HG03103 (cell line): ENCODE results near the gene LHPP.

Experiments
- ATAC-seq: cut with Tn5 transposase; IDR thresholded peaks from one replicate; pipeline ENCODE4 v1.9.1; 2021; ENCODE audit warnings: low read depth; ENCODE audit not compliant: unreplicated experiment

LHPP gene

DNA sequence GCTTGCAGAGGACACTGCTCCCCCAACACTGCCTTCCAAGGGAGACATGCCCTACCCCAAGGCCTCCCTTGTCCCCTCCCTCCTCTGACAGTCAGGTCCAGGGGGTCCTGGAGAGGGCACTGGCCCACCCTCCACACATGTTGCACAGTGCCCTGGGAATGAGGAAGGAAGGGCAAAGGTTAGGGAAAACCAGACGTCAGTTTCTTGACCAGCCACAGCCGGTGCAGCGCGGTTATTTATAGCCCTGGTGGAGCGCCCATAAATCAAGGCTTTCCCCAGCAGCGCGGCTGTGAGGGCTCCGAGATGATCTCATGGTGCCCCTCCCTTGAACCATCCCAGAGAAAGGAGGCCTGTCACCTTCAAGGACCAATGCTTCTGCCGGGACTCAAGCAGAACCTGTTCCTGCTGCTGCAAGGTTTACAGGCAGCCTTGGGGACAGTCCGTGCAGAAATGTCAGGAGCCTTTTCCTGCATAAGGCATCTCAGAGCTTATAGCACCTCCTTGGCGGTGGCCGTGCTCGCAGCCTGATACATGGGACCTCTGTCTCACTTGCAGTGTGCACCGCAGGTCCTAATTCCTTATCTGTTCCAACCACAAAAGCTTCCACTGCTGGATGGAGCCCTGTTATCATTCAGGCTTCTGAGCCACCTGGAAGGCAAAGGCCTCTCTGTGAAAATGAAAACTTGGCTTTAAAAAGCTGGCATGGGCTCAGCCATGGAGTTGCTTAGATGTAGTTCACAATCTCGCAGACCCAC, 127.3 kb downstream of the LHPP start:
- no peak for ATAC-seq

DNA sequence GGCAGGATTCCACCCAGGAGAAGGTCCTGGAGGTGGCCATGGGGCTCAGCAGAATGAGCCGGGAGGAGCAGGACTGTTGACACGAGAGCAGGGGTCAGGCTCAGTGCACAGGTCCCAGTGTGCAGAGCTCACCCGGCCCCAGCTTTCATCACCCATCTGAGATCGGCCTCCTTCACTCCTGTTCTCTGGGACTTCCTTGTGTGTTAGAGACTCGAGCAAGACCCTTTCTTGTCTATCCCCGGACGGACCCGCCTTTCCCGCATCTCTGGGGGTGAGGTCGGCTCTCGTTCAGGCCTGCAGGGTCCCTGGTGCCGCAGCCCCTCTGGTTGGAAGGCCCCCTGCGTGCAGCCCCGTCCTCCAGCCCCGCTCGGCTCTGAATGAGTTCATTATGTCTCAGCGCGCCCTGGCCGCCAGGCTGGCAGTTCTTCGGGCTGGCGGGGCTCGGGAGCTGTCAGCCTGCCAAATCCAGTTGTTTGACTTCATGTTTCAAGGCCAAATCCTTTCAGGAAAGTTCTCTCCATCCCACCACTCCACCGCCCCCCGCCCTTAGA, 127.9 kb downstream of the LHPP start:
- no peak for ATAC-seq

DNA sequence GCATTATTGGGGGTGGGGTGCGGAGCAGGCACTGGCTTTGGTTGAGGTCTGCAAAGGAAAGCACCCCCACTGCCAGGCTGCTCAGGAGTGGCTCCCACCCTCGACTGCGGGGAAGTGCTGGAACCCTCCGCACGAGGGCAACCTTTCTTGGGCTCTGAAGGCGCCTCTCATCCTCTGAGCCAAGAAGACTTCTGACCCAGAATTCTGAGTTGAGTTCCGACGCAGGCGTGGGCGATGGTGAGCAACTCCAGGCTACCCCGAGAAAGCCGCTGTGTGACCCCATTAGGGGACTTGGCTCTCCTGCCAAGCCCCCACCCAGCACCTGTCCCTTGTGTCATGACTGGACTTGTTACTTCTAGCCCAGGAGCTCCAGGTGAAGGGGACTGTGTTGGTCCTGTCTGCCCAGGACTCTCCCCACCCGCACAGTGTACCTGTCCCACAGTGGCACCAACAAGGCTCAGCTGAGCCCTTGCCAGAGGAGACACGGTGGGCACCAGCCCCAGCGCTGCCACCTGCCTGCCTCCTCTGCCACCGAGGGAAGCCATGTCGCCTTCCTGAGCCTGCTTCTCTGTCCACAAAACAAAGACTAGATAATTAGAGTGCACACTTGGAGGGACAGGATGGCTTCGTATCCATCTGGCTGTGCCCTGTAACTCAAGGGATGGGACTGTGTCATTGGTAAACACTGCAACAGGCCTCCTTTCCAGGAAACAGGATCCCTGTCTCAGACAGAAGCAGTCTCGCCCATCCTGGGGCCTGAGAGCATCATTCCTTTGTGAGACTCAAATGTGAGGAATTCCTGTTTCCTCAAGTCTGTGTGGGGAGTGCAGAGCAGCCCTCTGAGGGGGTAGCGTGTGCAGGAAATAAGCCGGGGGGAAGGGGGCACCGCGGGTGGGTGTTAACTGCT, 128.8 kb downstream of the LHPP start:
- ATAC-seq = no peak

DNA sequence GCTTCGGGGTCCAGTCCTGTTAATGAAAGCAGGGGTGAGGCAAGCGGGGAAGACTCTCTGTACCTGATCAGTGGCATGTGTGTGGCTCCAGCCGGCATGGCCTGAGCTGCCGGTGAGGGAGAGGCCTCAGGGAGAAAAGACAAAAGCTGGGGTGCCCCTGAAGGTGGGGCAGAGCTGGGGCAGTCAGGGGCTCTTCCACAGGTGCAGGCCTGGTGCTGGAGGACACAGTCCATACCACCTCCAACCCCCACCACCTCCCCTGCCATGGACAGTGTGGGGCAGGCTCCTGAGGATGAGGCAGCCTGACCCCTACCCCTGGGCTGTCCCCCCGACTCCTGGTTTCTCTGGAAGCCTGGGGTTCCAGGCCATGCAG, 129.5 kb downstream of the LHPP start:
- no peak for ATAC-seq

DNA sequence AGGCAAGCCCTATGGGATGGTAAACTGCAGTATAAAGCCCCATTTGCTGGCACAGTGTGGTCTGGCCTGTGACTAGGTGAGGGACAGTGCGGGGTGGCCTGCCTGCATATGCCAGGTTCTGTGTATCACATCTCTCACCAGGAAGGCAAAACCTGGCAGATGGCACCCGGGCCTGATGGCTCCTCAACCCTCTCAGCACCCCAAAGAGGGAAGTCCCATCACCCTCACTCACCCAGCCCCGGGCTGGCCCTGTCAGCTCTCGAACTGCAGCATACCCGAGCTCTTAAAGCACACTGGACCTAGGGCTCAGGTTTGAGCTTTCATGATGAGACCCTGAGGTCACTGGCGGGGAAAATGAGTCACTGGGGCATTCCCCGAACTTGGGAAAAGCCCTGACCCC, 130.5 kb downstream of the LHPP start:
- no peak for ATAC-seq

DNA sequence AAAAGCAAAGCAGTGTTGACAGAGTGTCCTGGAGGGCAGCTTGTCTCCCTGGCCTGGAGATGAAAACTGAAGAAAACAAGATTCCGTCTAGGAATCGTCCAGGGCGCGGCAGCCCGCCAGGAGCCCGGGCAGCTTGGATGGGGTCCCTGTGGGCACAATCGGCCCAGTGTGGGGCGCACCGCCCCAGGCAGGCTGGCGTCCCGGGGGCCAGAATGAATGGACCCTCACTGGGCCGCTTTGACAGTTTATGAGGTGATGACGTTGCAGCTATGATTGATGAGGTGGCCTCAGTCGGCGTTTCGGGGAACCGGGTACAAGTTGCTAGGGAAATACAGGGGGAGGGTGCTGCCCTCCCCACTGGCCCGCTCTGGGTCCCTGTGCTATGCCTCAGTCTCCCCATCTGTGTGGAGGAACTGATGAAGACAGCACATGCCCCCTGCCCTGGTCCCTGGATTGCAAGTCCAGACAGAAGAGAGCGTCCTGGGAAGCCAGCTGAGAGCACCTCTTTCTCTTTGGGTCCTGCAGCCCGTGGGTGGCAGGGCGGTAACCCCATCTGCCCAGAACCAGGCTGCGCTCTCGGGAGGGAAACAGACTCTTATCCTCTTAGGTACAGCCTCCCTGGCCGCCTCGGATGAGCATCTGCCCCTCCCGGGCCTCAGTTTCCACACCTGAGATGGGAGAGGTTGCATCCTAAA, 131.3 kb downstream of the LHPP start:
- no peak for ATAC-seq

DNA sequence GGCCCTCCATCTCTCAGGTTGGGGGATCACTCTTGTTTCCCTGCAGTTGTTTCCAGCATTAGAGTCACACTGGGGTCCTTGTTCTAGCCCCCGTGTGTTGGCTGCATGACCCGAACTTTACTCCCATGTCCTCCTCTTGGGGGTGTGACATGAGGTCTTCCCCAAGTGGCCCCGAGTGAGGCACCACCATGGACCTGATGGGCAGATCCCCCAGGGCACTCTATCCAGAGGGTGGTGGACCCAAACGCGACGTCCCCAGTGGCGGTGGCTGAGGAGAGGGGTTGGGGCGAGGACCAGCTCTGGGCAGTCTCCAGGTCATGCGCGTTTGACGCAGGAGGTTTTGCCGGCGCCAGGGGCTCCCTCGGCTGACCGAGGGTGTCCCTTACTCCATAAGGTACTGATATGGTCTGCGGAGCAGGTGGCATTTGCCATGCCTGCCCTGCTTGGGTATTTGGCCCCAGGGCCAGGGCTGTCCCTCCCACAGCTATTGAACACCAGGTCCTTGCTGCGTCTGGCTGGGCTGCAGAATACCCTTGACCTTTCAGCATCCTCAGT, 131.9 kb downstream of the LHPP start:
- ATAC-seq = no peak

DNA sequence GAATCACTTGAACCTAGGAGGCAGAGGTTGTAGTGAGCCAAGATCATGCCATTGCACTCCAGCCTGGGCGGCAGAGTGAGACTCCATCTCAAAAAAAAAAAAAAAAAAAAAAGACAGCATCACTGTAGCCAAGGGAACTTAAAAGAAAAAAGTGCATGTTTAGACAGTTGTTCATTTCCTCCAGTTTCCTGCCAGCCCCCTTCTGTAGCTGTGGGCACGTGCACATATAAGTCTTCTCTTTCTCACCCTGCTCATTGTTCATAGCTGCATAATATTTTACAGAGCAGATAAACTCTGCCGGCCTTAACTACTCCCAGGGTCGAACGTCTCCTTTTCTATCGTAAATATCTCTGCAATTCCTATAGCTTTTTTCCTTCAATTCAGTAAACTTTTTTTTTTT, 132.6 kb downstream of the LHPP start:
- ATAC-seq = no peak

DNA sequence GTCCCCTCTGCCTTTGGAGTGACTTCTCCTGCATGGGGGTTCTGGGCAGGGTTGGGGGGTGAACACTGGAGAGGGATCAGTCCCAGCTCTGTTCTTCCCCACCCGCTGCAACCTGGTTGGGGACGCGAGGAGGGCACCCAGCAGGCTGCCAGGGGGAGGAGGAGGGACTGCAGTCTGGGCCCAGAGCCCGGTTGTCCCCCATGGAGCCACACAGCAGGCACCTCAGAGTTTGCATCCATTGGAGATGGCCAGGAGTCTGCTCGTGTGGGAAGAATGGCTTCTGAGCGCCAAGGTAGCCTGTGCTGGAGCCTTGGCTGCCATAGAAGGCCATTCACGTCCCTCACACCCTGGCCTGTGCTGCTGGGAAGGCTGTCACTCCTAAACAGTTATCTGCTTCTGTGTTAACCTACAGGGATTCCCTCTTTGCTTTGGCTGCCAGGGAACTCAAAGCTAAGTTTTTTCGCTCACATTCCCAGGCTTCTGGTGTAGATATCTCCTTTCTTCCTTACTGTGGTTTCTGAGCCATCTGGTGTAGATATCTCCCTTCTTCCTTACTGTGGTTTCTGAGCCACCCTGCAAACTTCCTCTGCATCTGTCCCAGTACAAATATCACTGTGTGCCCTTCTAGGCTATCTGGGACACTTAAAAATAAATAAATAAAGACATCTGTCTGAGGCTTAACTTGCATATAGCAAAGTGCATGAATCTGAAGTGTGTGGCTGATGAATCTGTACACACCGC, 133.7 kb downstream of the LHPP start:
- ATAC-seq = no peak

DNA sequence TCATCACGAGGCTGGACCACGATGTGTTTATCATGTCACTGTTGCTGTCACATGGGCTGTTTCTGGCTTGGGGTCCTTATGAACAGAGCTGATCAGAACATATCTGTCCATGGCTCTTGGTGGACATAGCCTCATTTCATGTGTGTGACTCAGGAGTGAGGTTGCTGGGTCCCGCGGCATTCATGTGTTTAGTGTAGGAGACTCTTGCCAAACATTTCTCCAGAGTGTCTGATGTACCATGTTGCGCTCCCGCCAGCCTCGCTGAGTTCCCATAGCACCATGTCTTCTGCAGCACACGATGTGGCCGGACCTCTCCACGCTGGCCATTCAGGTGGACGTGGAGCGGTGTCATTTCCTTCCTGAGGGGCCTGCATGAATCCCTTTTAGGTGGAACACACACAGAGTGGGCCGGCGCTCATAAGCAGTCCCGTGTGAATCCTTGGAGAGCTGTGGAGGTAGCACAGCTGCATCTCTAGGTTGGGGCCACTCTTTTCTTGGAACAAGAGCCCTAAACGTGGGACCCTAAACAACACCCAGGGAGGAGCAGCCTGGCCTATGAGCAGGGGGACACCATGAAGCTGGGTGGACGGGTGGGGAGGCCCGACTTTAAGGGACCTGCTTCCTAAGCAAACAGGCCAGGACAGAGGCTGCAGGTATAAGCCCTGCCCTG, 134.6 kb downstream of the LHPP start:
- ATAC-seq = no peak

DNA sequence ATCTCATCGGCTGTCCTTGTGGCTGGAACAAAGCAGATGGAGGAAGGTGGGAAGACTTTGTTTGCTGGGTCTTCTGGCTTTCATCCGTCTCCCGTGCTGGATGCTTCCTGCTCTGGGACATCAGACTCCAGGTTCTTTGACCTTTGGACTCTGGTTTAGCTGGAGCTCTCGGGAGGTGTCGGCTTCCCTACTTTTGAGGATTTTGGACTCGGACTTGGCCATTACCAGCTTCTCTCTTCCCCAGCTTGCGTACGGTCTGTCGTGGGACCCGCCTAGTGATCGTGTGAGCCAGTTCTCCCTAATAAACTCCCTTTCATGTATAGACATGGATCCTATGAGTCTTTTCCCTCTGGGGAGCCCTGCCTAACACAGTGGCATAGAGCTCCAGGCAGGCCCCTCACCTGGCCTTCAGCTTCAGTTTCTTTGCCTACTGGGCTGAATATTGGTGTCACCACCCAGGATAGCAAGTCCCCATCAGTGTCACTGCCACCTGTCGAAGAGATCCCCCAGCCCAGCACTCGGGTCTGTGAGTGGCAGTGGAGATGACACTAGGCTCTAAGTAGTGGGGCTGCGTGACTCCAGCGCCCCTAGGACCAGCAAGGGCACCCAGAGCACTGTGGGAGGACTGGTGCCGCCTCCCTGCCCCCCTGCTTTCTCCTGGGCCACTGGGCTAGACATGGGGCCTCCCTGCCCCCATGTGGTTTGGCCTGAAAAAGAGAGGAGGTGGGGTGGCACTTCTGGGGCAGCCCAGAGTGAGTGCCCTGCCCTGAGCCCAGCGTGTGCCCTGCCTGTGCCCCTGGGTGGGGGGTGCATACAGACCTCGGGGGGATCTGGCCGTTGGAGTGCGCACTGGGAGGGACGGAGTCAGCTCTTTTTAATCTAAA, 135.6 kb downstream of the LHPP start:
- no peak for ATAC-seq

DNA sequence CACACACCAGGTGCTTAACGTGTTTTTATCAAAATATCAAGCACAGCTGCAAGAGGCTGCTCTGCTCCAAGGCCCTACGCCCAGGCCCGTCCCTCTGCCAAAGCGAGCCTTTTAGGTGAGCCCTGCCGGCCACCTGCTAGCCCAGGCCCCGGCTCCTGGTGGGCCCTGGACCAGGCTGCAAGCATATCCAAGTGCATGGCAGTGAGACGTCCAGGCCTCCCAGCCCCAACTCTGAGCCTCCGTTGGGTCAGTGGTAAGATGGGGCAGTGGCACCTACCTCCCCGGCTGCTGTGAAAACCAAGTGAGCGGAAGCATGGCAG, 136.2 kb downstream of the LHPP start:
- ATAC-seq = no peak

DNA sequence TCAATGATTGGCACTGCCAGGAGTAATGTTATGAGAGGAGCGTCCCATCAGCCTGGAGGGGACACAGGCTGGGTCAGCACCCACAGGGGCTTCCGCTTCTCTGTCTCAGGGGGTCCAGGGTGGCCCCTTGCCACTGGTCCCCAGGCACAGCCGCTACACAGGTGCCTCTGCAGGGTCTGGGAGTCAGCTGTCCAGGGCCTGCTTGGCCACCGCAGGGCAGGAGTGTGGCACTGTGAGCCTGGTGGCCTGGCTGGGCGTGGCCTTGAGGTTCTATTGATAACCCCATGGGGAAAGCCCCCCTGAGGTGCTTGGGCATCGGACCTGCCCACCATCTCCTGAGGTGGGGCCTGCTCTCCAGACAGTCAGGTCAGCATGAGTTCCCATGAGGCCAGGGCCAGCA, 136.6 kb downstream of the LHPP start:
- no peak for ATAC-seq

DNA sequence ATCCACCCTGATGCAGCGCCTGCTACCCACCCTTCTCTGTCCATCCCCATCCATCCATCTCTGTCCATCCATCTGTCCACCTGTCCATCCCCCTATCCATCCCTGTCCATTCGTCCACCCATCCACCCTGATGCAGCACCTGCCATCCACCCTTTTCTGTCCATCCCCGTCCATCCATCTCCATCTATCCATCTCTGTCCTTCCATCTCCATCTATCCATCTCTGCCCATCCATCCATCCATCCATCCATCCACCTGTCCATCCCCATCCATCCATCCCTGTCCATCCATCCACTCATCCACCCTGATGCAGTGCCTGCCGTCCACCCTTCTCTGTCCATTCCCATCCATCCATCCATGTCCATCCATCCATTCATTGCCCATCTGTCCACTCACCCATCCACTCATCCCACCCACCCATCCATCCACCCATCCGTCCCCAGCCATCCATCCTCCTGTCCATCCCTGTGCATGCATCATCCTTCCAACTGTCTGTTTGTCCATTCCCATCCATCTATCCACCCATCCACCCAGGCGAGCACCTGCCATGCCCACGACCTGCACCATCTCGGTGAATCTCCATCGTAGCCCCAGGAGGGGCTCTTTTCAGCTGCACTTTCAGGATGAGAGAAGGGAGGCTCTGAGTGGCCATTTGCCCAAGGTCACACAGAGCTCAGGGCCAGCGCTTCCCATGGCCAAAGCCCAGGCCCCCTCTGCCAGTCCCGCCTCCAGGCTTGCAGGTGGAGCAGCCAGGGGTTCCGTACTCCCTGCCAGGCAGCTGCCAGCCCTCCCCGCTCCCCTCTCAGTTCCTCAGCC, 137.4 kb downstream of the LHPP start:
- ATAC-seq = no peak

DNA sequence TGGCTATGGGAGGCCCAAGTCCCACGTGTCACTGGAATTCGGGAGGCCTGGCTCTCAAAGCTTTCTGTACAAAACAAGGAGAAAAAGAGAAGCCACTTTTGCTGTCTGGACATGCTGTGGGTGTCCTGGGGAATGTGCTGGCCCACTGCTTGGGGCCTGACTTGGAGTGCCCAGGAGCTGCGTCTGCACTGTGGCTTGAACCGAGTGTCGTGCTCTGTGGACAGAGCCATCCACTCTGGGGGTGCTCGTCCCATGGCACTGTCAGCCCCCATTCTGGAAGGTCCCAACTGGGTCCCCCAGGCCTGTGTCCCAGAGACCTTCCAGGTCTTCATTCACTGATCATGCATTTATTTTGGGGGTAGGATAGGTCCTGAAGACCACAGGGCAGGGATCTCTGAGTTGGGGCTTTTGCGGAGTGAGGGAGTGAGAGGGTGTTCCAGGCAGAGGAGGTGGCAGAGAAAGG, 138.0 kb downstream of the LHPP start:
- ATAC-seq = no peak

DNA sequence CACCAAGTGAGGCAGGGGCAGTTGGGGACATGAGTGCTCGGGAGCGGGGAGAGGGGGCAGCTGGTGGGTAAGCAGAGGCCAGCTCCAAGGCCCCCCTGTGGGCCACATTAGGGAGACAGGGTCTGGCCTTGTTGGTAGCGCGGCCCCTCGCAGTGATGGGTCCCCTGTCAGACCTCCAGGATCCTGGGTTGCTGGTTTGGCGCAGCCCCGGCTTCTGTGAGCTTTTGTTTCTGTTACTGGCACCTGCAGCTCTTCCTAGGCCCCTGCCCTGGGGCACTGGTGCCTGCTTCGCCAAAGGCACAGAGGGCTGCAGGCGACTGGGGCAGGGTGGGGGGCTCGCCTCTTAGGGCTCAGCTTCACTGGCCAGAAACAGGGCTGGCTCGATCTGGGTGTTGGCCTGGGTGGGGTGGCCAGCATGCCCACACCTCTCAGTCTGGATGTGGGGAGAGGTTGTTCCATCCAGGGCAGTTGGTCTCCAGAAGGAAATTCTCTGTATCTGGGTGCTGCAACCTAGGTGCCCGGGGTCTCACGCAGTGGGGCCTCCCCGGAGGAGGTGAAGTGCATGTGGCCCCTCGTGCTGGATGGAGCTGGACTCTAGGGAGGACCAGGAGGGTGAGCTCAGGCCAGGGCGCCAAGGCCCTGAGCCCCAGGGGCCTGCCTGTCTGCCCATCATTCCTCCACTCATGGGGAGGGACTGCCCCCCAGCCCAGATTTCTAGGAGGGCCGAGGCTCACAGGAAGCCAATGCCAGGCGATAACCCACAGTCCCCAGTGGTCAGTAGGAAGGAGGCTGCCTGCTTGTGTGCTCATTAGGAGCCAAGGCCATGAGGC, 138.6 kb downstream of the LHPP start:
- no peak for ATAC-seq

DNA sequence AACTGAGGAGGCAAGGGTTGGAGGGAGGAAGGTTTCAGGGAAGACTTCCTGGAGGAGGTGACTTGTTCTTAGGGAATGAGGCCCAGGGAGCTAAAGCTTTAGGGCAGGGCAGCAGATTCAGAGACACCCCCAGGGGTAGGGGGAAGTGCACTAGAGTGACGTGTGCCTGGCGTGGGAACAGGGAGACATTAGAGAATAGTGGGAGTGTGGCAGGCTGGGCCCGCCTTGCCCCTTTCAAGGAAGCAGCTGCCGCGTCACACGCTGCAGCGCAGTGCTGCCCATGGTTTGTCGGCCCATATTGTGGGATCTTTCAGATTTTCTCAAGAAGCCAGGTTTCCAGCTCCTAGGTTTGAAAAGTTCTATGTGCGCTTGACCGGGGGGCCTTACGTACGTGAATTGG, 139.4 kb downstream of the LHPP start:
- no peak for ATAC-seq
